Measurements from ENCODE around the gene RGS12.
"Not testable (repeated sequence)": the region's sequence is repeated elsewhere in the genome, so short reads cannot be mapped to it uniquely, and the experiment has no call there.

GRCh38 chr4:3300882-3301281, 8.1 kb downstream of the RGS12 start:
- not testable (repeated sequence) for TF ChIP-seq CTCF (IDR thresholded peaks at IDR 0.05; ENCODE audit: insufficient read depth, low read length); SPI1 (IDR thresholded peaks at IDR 0.05; ENCODE audit: borderline replicate concordance, low read depth); REST (IDR thresholded peaks at IDR 0.05; ENCODE audit: insufficient replicate concordance, low read depth)
